ENCODE measurements around the gene BBX.

The BBX gene

DNA sequence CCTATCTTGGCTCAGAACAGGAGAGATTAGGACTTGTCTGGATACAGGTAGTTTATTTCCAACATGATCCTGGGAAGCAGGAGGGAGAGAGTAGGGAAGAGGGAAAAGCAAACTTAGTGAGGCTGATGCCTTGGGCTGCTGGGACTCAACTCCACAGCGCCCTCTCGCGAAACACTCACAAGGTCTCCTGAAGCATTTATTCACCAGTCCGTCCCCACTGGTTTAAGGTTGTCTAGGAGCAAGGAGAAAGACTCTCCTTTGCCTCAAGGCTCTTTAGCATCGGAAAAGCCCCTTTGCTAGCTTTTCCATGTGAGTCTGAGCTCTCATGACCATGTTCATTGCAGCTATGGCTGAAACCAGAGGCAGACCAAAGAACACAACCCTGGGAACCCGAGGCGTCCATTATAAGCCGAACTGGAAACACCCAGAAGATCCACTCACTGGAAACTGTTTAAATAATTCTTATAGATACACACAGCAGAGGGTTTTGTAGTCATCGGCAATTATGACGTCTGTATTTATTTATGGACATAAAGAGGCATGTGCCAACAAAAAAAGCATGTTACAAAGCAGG lies 323.6 kb downstream of the BBX start:
- DNase-seq (ENCODE audit: low read depth), result no peak

DNA sequence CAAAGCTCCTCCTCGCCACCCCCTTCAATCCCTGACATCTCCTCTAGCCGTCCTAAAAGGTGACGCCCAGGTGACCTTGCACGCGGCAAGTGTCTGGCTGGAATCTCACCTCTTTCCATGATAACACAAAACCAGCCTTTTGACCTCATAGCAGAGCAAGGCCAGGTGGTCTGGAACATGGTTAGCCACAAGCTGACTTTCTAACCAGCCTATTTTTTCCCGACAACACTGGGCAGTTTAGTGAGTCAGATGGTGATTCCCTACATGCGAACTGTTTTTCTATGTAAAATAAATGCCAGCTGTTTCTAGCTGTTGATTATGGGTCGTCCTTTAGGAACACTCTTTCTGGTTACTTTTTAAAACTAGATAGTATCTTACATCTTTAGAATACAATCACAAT lies 325.0 kb downstream of the BBX start:
- no peak for DNase-seq (ENCODE audit: low read depth)

DNA sequence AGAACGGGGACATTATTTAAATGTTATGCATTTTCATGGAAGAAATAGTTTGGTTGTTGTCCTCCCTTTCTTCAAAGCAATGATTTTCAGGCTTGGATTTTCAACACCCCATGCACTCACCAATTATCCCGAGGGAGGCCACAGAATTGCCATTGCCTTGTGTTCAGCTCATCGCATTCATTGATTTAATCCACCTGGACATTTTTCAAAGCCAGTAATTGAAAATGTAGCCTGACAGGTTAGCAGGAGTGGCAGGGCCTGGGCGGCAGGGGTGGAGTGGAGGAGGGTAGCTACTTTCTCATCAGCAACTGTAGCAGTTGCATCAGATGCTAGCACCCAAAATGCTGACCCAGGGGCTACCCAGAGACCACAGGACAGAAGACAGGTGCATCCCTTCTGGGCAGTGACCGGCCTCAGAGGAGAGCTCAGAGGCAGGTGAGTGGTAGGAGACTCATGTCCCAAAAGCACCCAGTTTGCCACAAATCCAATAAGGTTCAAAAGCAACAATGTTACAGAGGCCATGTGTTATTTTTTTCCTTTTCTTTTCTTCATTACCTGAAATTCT lies 325.7 kb downstream of the BBX start:
- no peak for DNase-seq (ENCODE audit: low read depth)

DNA sequence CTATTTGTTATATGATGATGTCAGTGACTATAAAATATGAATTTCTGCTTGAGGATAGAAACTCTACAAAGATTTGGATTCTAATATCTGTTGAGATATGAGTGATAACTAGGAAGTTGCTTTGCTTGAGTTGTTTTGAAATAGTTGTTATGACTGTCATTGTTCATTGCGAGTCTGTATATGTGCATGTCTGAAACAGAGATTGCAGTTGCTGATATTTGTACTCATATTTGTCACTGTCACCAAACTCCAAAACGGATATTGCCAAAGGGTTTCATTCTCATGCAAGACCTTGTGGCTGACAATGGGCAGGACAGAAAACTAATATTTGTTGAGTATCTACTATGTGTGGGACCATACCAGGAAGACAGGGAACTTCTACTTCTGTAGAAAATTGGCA lies 327.9 kb downstream of the BBX start:
- no peak for DNase-seq (ENCODE audit: low read depth)

DNA sequence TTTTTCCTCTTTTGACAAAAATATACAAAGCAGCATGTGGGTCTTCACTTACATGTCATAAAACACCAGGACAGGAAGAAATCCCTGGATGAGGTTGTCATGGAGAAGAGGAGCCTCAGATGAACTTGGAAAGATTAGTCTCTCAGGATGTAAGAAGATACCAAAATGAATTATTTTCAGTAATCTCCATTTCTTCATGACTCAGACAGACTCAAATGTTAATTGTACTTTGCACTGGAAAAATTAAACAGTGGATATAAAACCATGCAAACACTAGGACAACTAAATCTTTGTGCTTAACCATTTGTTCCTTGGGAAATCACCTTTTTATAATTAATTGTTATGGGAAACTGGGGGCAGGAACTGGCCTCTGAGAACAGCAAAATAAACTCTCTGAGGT lies 331.1 kb downstream of the BBX start:
- no peak for DNase-seq (ENCODE audit: low read depth)

DNA sequence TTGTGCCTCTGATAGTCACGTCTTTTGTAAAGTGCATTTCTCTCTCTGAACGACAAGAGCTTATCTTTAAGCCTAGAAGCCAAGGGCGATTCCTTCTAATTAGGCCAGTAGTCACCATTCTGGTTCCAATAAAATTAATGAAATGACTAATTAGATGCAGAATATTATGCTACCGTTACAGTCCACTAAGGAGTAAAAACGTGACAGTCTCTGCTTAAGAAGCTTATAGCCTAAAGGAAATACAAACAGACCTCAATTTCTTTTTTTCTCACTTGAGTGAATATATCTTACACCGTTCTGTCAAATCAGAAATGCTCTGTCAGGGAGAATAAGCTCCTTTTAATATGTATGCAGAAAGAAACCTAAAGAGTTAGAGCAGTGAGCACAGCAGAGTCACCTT lies 332.0 kb downstream of the BBX start:
- no peak for DNase-seq (ENCODE audit: low read depth)

DNA sequence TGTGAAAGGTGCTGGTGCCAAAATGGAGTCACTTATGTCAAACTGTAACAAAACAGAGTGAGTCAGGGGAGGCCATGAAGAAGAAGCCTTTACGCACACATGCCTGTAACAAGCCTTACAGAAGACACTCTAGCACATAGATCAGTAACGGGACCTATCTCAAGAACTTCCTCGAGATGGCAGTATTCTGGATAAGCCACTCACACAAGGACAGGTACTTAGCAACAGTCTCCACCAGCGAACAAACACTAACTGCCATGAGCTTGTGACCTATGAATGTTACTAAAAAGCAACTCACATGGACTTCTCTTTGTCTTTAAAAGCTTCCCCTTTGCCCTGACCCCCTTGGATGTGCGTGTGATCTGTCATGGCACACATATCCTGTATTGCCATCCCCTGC lies 332.9 kb downstream of the BBX start:
- no peak for DNase-seq (ENCODE audit: low read depth)

DNA sequence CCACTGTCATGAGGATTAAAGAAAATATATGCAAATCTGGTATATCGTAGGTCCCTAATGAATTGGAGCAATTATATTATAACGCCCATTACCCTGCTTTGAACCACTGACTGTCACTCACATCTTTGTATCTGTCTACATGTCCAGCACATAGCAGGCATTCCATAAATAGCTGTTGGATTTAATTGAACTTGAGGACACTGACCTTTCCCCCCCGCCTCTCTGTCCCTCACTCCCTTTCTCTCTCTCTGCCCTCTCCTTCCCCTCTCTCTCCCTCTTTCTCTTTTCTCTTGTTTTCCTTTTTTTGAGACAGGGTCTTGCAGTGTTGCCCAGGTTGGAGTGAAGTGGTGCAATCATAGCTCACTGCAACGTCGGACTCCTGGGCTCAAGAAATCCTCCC lies 335.1 kb downstream of the BBX start:
- DNase-seq (ENCODE audit: low read depth), result no peak

DNA sequence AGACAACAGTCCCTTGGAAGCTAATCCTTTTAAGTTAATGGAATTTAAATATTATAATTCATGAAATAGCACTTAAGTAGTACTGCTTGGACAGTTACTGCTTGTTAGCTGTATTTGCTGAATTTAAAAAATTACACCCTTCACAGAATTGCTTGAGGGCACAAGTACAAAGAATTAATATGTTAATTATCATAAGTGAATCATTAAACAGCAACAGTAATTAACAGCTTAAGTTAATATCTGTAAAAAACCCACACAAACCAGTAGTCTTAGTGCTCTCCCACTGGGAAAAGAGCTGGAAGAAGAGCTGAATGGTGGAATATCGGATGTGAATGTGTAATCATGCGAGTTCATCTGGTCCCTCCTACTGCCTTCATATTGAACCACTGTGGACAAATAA lies 336.1 kb downstream of the BBX start:
- no peak for DNase-seq (ENCODE audit: low read depth)
